GM12892 (cell line): Measurements from ENCODE around the gene ADPRS.

Experiments
- POLR2A ChIP-seq: IDR thresholded peaks from 2 replicates; pipeline ENCODE4 v1.6.1; 2011; ENCODE audit warnings: low read depth, low read length, control low read depth
- POLR2AphosphoS5 ChIP-seq: IDR thresholded peaks from 2 replicates; pipeline ENCODE4 v1.6.1; 2011; ENCODE audit warnings: low read depth, low read length, control low read depth

DNA sequence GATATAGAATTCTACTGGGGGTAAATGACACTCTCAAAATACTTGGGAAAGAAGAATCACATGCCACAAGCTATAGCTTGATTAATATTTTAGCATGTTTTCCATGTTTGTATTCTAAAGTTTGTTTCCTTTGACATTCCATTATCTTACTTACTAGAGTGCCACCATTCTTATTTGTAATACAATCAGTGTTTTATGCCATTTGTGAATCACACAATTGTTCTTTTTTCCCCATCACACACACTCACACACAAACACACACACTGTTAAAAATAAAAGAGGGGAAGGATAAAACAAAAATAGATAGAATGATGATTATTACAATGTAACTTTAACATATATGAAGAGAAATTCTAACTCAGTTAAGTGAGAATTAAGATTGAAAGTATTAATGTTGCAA is 20.8 kb upstream of the ADPRS start:
- no peak for TF ChIP-seq POLR2A
- TF ChIP-seq POLR2AphosphoS5, result no peak
